Breast epithelium (tissue), 3 donors: ENCODE data around the gene ERC1.

ENCODE experiments used
- CTCF ChIP-seq, 3 donors: fragments of 450-650 bp; IDR thresholded peaks; one replicate each; pipeline ENCODE4 v1.5.1; 2016 to 2017; ENCODE audit warnings: antibody characterized with exemption in 3 of 3, mild to moderate bottlenecking in 3 of 3, moderate library complexity in 3 of 3
- POLR2A ChIP-seq: fragments of 450-650 bp; IDR thresholded peaks from one replicate; pipeline ENCODE4 v1.6.1; 2016; ENCODE audit warnings: antibody characterized with exemption, mild to moderate bottlenecking, moderate library complexity
- POLR2AphosphoS5 ChIP-seq, 3 donors: sonication (generic); formaldehyde crosslinking; IDR thresholded peaks; one replicate each; pipeline ENCODE4 v1.6.1; 2017; ENCODE audit warnings: antibody characterized with exemption in 3 of 3

GRCh38 chr12:944211-944610, 46.8 kb upstream of the ERC1 start:
- TF ChIP-seq CTCF (IDR thresholded peaks at IDR 0.05) = no peak
- TF ChIP-seq POLR2AphosphoS5 (IDR thresholded peaks at IDR 0.05) = no peak
- TF ChIP-seq POLR2A = no peak
